Kidney (tissue), 14 donors: Measurements from ENCODE around the gene CSKMT. TPM values are rescaled to one million over a fixed set of nuclear protein-coding genes. Genes with fewer than 3 reads are reported as not detected.

ENCODE experiments used
- DNase-seq, 5 donors: peaks; one replicate each; pipeline ENCODE4 v3.0.0-alpha.2; 2013 to 2020
- FAIRE-seq: peaks from 2 replicates; lab custom pipeline; 2012; peaks lifted over from hg19 to GRCh38; lab: Jason Lieb, UNC
- H3K27ac ChIP-seq, 2 donors: one replicate each; pipeline ENCODE4 v1.7.0; 2013; ENCODE audit warnings: low read depth in 2 of 2, low read length in 2 of 2, inconsistent platforms in 1 of 2
- H3K27me3 ChIP-seq: one replicate; pipeline ENCODE4 v1.7.1; 2013; ENCODE audit warnings: low read length, inconsistent platforms; ENCODE audit not compliant: control insufficient read depth, insufficient read depth
- H3K36me3 ChIP-seq, 3 donors: one replicate each; pipeline versions ENCODE4 v1.7.0 to v1.7.1; 2013; ENCODE audit warnings: low read length in 3 of 3, control low read depth in 1 of 3, inconsistent platforms in 1 of 3; ENCODE audit not compliant: insufficient read depth in 3 of 3, control insufficient read depth in 2 of 3
- H3K4me1 ChIP-seq, 3 donors: one replicate each; pipeline versions ENCODE4 v1.7.0 to v1.7.1; 2013; ENCODE audit warnings: low read length in 3 of 3, inconsistent platforms in 1 of 3, low read depth in 1 of 3; ENCODE audit not compliant: control insufficient read depth in 2 of 3, insufficient read depth in 2 of 3
- H3K4me3 ChIP-seq, 3 donors: one replicate each; pipeline versions ENCODE4 v1.7.0 to v1.8.1; 2013; ENCODE audit warnings: low read length in 3 of 3, control low read depth in 1 of 3, inconsistent platforms in 1 of 3
- H3K9ac ChIP-seq, 3 donors: one replicate each; pipeline versions ENCODE4 v1.7.0 to v1.7.1; 2013; ENCODE audit warnings: low read length in 3 of 3, control low read depth in 1 of 3, inconsistent platforms in 1 of 3
- H3K9me3 ChIP-seq, 3 donors: one replicate each; pipeline versions ENCODE4 v1.7.0 to v1.7.1; 2013; ENCODE audit warnings: low read length in 3 of 3, control low read depth in 1 of 3, inconsistent platforms in 1 of 3; ENCODE audit not compliant: control insufficient read depth in 2 of 3, insufficient read depth in 1 of 3
- intact Hi-C: fragments of 100-400 bp; cut with DNase I; formaldehyde crosslinking; loops from one replicate; pipeline ENCODE4 v1.11.1; 2022
- polyA plus RNA-seq: library from polyadenylated mRNA; stranded (reverse); fragments of 350-450 nt; fragmentation: Illumina TruSeq; extraction: RNeasy Lipid Tissue Mini Kit (QIAGEN cat#74804); gene quantifications from one replicate; pipeline ENCODE4 v1.2.3, GENCODE V29; 2014; ENCODE audit warnings: low read depth, low replicate concordance; ENCODE audit not compliant: insufficient read depth
- total RNA-seq: library from RNA; stranded (reverse); fragmentation: NEBNext Ultra II Directional; extraction: Animal tissue kit (Norgen Biotek cat#: 25700); gene quantifications from one replicate; pipeline ENCODE4 v1.2.1, GENCODE V29; 2021
- TF ChIP-seq, protein P1 (sequence below): IDR thresholded peaks from 3 replicates; pipeline ENCODE4 v1.5.1; 2012; ENCODE audit warnings: mild to moderate bottlenecking, moderate library complexity, borderline replicate concordance; ENCODE audit not compliant: insufficient read depth; ENCODE audit errors: extremely low read depth
- donor health status: control.
- donor health status: control.
- donor health status: control.
- donor health status: control.
- donor health status: control.
- donor health status: DM: yes; HTN: yes; CAD: no.
- donor health status: Normal renal cell carcinoma (clear cell type).

Gene CSKMT
- total and polyA plus RNA-seq, 2 donors from 2014 or later, result 8.2 to 12.1 TPM

DNA sequence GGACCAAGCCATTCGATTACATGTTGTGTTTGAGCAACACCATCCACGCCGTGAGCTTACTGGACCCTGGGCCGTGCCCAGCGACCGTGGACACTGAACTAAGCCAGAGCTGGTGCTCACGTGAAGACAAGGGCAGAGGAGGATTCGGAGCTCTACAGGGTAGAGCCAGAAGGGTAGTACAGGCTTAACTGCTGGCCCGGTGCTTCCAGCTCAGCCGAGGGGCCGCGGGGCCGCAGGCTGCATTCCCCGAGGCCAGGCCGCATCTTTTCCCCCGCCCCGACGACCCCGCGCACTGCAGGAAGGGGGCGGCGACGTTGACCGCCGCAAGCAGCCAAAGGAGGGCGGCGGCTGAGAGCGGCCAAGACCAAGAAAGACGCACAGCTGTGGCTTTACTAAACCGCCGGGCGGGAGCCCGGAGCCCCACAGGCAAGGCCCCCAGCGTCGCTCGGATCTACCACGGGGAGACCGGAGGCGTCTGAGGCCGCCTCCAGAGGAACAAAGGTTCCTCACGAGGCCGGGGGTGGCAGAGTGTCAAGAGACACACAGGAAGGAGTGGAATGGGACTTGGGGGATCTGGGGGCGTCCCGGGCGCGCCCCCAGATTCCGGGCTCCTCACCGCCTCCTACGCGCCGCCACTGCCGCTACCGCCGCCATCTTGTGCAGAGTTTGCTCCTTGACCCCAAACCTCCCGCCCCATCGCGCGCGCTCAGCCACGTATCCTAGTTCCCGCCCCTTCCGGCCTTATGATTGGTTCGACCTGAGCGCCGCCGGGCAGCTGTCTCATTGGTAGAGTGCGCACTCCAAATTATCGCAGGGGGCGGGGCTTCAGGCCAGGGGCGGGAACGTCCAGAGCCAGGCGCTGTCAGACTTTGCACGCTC lies 18.9 kb upstream of the CSKMT start, which contains the start of gene GANAB:
TSS of gene GANAB (minus strand) at position 668 of the 879 bp plus-strand sequence. CDS start at position 654, 14 bp downstream.
- FAIRE-seq, result peak; percentile 66
- no peaks in the 10 kb centered on the region for H3K9me3 ChIP-seq
- DNase-seq, result peak; percentile 99 to 100 (median 99)
- peak within 1 kb of the TSS; percentile 82 to 91 for H3K27ac ChIP-seq
- no peaks in the 10 kb centered on the region for H3K27me3 ChIP-seq
- TF ChIP-seq, protein P1, sequence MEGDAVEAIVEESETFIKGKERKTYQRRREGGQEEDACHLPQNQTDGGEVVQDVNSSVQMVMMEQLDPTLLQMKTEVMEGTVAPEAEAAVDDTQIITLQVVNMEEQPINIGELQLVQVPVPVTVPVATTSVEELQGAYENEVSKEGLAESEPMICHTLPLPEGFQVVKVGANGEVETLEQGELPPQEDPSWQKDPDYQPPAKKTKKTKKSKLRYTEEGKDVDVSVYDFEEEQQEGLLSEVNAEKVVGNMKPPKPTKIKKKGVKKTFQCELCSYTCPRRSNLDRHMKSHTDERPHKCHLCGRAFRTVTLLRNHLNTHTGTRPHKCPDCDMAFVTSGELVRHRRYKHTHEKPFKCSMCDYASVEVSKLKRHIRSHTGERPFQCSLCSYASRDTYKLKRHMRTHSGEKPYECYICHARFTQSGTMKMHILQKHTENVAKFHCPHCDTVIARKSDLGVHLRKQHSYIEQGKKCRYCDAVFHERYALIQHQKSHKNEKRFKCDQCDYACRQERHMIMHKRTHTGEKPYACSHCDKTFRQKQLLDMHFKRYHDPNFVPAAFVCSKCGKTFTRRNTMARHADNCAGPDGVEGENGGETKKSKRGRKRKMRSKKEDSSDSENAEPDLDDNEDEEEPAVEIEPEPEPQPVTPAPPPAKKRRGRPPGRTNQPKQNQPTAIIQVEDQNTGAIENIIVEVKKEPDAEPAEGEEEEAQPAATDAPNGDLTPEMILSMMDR, result peak; percentile 1
- H3K9ac ChIP-seq, result peak within 1 kb of the TSS; percentile 89 to 94 (median 91)
- intact Hi-C loops, result no loop called here
- peaks cover 0 to 13% (median 2%) of the 10 kb centered on the region in 3 donors for H3K4me1 ChIP-seq
- peak within 1 kb of the TSS; percentile 86 to 95 (median 93) for H3K4me3 ChIP-seq
- H3K36me3 ChIP-seq, result peaks cover 0 to 31% (median 5%) of the 10 kb centered on the region in 3 donors

DNA sequence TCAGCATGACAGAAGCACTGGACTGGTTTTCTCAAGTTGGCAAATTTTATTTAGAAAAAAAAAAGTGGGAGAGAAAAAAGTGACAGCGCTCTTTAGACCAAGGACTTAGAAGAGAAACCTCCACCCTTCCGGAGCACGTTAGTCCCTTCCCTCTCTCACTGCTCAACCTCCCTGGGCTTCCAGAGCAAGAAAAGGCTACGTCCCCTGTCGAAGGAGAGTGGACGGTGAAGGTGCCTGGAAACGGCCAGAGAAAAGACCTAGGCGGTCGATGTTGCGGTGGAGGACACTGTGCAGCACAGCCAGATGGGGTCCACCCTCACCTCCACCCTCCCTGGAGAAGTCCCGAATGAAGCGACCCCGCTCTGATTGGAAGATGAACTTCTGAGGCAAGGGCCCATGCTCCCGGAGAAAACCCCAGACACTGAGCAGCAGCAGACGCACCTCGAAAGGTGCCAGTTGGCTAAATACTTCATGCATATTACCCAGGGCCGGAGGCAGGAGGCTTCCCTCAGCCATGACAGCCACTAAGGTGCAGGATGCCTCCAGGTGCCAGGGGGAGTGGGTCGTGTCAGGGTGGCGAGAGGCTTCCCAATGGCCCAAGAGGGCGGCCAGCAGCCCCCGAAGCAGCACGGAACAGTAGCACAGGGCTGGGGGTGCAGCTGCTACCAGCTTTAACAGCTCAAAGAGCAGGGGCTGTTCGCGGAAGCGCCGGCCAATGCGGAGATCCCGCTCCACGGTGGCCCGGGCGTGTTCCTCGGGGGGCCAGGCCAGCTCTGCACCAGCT lies 18.1 kb upstream of the CSKMT start:
- TF ChIP-seq, protein P1, result no peak
- H3K4me1 ChIP-seq, result peaks cover 0 to 16% (median 2%) of the 10 kb centered on the region in 3 donors
- peak overlapping the region in 2 of 3 donors; percentile 12 to 65 for H3K9ac ChIP-seq
- H3K36me3 ChIP-seq, result peaks cover 0 to 31% (median 5%) of the 10 kb centered on the region in 3 donors
- no peaks in the 10 kb centered on the region for H3K9me3 ChIP-seq
- H3K4me3 ChIP-seq, result peak overlapping the region; percentile 4 to 39 (median 34)
- no peaks in the 10 kb centered on the region for H3K27me3 ChIP-seq
- FAIRE-seq (no peak), DNase-seq (peak in 2 of 5 donors; percentile 65 to 83)
- intact Hi-C loops, result no loop called here
- peak overlapping the region in 1 of 2 donors; percentile 37 for H3K27ac ChIP-seq

DNA sequence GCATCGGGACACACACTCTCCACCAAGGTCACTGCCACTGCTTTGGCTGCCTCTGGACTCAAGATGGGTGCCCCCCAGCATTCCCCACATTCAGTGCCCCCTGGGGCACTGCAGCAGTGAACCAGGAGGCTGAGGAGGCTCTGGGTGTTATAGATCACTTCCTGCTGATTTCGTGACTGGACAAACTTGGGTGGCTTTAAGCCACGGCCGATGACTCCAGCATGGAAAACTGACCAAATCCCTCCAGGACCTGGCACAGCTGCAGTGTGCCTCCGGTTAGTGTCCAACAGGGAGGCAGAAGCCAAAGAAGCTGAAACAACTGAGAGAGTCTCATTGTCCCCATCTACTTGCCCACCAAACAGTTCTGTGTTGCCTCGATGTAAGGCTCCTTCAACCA lies 17.5 kb upstream of the CSKMT start:
- TF ChIP-seq, protein P1, result no peak
- peaks cover 0 to 30% (median 5%) of the 10 kb centered on the region in 3 donors for H3K36me3 ChIP-seq
- intact Hi-C loops, result no loop called here
- H3K27ac ChIP-seq, result no peak overlapping the region
- no peaks in the 10 kb centered on the region for H3K9me3 ChIP-seq
- H3K9ac ChIP-seq, result no peak overlapping the region
- no peaks in the 10 kb centered on the region for H3K27me3 ChIP-seq
- peaks cover 0 to 20% (median 7%) of the 10 kb centered on the region in 3 donors for H3K4me1 ChIP-seq
- FAIRE-seq (no peak), DNase-seq (no peak)
- H3K4me3 ChIP-seq, result no peak overlapping the region
